ENCODE data around the gene FAM221B. TPM values are rescaled to one million over a fixed set of nuclear protein-coding genes. Genes with fewer than 3 reads are reported as not detected.

Gene FAM221B
- total and polyA plus RNA-seq, 2 of the 4 experiments (the other 2 are of a cell fraction) = not detected

GRCh38 chr9:35783418-35783817 lies 45.1 kb downstream of the FAM221B start:
- Histone ChIP-seq H3K4me3 (ENCODE audit: insufficient read depth, low read depth, low read length) (no peak overlapping the region), H2BK15ac (ENCODE audit: low read depth, low read length) (no peak overlapping the region), H3K36me3 (ENCODE audit: control insufficient read depth, insufficient read depth, low read length) (no peaks in the 10 kb centered on the region), H3K27ac (ENCODE audit: insufficient read depth, low read length) (no peak overlapping the region), H3K4ac (ENCODE audit: low read depth, low read length) (no peak overlapping the region), H3K9me3 (ENCODE audit: control insufficient read depth, insufficient read depth, low read length) (no peaks in the 10 kb centered on the region), H3K18ac (ENCODE audit: low read depth, low read length) (no peak overlapping the region), H4K8ac (ENCODE audit: low read depth in 2 of 2, low read length in 2 of 2) (no peak overlapping the region), H3K14ac (replicated peaks; ENCODE audit: low read depth, low read length) (no peak overlapping the region), H3K56ac (ENCODE audit: extremely low read depth, insufficient read depth, low read length) (no peak overlapping the region), H2BK5ac (ENCODE audit: low read depth, low read length, poor library complexity, severe bottlenecking) (no peak overlapping the region), H3K79me1 (ENCODE audit: low read depth in 1 of 2, low read length in 2 of 2) (no peaks in the 10 kb centered on the region), H2BK120ac (ENCODE audit: low read depth, low read length) (no peak overlapping the region), H4K20me1 (ENCODE audit: insufficient read depth, low read length) (no peaks in the 10 kb centered on the region), H2AFZ (replicated peaks; ENCODE audit: low read length, poor library complexity) (no peak overlapping the region), H3K4me2 (ENCODE audit: low read depth, low read length) (no peak overlapping the region), H3K9ac (ENCODE audit: low read depth, low read length) (no peak overlapping the region), H4K5ac (ENCODE audit: low read depth, low read length) (no peak overlapping the region), H3K4me1 (ENCODE audit: control insufficient read depth, insufficient read depth, low read length) (no peaks in the 10 kb centered on the region), H3K27me3 (ENCODE audit: control insufficient read depth, insufficient read depth, low read length) (peaks cover 39% of the 10 kb centered on the region), H4K91ac (ENCODE audit: insufficient read depth, low read depth, low read length) (no peak overlapping the region), H2AK9ac (replicated peaks; ENCODE audit: low read depth, low read length, poor library complexity) (no peak overlapping the region), H2AK5ac (ENCODE audit: low read depth, low read length) (no peak overlapping the region), H3K9me1 (ENCODE audit: insufficient read depth, low read length) (no peaks in the 10 kb centered on the region; the same call in 1 of the 2 replicates), H3K23ac (ENCODE audit: low read depth, low read length) (no peak overlapping the region), H2BK20ac (ENCODE audit: low read depth, low read length) (no peak overlapping the region)
- intact Hi-C loops (cut with micrococcal nuclease) = no loop called here
- DNase-seq (no peak), ATAC-seq (ENCODE audit: low read depth) (no peak)
- TF ChIP-seq CEBPB (IDR thresholded peaks at IDR 0.05; ENCODE audit: low read depth, low read length) = no peak
- no peak for TF ChIP-seq MAZ (IDR thresholded peaks at IDR 0.05; ENCODE audit: borderline replicate concordance, low read depth, low read length)
- in situ Hi-C loops (cut with MboI; ENCODE audit: low sequenced_read_pairs) = no loop called here
- ChIA-PET CTCF (no interaction called here), POLR2A (ENCODE audit: unreplicated experiment) (no interaction called here)
- BruUV-seq (replicated peaks) = no TSS peak
- dilution Hi-C loops (cut with HindIII; ENCODE audit: low sequenced_read_pairs, unreplicated experiment) = no loop called here
